ENCODE measurements around the gene WNK1.

WNK1 gene

GRCh38 chr12:718756-719102 lies 33.6 kb upstream of the WNK1 start:
- no peak for TF ChIP-seq CTCF (IDR thresholded peaks at IDR 0.05; ENCODE audit: low read depth, low read length)
- DNase-seq (ENCODE audit: extremely low read depth, low read depth): no peak

GRCh38 chr12:720231-720941 lies 32.0 kb upstream of the WNK1 start:
- no peak for DNase-seq (ENCODE audit: extremely low read depth, low read depth)
- TF ChIP-seq CTCF (IDR thresholded peaks at IDR 0.05; ENCODE audit: low read depth, low read length): no peak

- TF ChIP-seq CTCF (IDR thresholded peaks at IDR 0.05; ENCODE audit: low read depth, low read length): no peak
- no peak for DNase-seq (ENCODE audit: extremely low read depth, low read depth)
These were observed 28.1 kb upstream of the WNK1 start for GRCh38 chr12:724194-724855.

- DNase-seq (ENCODE audit: extremely low read depth, low read depth): no peak
- TF ChIP-seq CTCF (IDR thresholded peaks at IDR 0.05; ENCODE audit: low read depth, low read length): no peak
These were observed 27.3 kb upstream of the WNK1 start for GRCh38 chr12:725076-725475.

GRCh38 chr12:726281-727140 lies 25.9 kb upstream of the WNK1 start:
- TF ChIP-seq CTCF (IDR thresholded peaks at IDR 0.05; ENCODE audit: low read depth, low read length): no peak
- DNase-seq (ENCODE audit: extremely low read depth, low read depth): no peak

- DNase-seq (ENCODE audit: extremely low read depth, low read depth): no peak
- no peak for TF ChIP-seq CTCF (IDR thresholded peaks at IDR 0.05; ENCODE audit: low read depth, low read length)
These were observed 25.1 kb upstream of the WNK1 start for GRCh38 chr12:727321-727720.

GRCh38 chr12:728781-729180 lies 23.6 kb upstream of the WNK1 start:
- no peak for DNase-seq (ENCODE audit: extremely low read depth, low read depth)
- TF ChIP-seq CTCF (IDR thresholded peaks at IDR 0.05; ENCODE audit: low read depth, low read length): no peak

All from AG09319 (cell line).